ENCODE results near the gene FOXP2.
"Not testable (repeated sequence)": the region's sequence is repeated elsewhere in the genome, so short reads cannot be mapped to it uniquely, and the experiment has no call there.

Gene FOXP2

DNA sequence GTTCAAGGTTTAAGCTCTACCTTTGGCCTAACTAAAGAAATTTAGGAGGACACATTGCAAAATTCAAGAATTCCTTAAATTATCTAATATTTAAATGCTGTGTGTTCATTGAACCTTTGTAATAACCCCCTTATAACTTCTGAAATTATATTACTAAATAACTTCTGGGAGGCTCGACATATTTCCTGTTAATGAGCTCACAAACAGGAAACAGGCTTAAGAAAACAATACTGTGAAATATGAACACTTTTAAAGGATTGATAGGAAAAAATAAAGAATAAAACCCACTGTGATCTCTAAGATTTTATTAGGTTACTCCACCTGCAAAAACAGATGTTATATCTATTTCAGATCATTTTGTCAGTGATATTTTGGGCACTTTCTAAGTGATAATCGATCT, 74.1 kb downstream of the FOXP2 start:
- Histone ChIP-seq H3K27ac (ENCODE audit: low read depth, low read length) (no peak overlapping the region), H3K27me3 (ENCODE audit: control insufficient read depth in 1 of 2, insufficient read depth in 2 of 2, low read length in 2 of 2) (no peaks in the 10 kb centered on the region), H3K9ac (ENCODE audit: low read depth in 1 of 2, low read length in 2 of 2) (no peak overlapping the region), H3K4me1 (ENCODE audit: control insufficient read depth in 1 of 2, insufficient read depth in 2 of 2, low read length in 2 of 2) (no peaks in the 10 kb centered on the region), H3K4me3 (ENCODE audit: low read depth in 1 of 2, low read length in 2 of 2) (no peak overlapping the region), H3K9me3 (ENCODE audit: control insufficient read depth in 1 of 2, low read length in 2 of 2) (peaks cover 3 to 8% of the 10 kb centered on the region in 2 donors), H3K36me3 (ENCODE audit: control insufficient read depth in 1 of 2, insufficient read depth in 2 of 2, low read length in 2 of 2) (no peaks in the 10 kb centered on the region)

- not testable (repeated sequence) for H3K4me3 ChIP-seq (ENCODE audit: low read depth in 1 of 2, low read length in 2 of 2); H3K27me3 ChIP-seq (ENCODE audit: control insufficient read depth in 1 of 2, insufficient read depth in 2 of 2, low read length in 2 of 2); H3K36me3 ChIP-seq (ENCODE audit: control insufficient read depth in 1 of 2, insufficient read depth in 2 of 2, low read length in 2 of 2); H3K9me3 ChIP-seq (ENCODE audit: control insufficient read depth in 1 of 2, low read length in 2 of 2); H3K4me1 ChIP-seq (ENCODE audit: control insufficient read depth in 1 of 2, insufficient read depth in 2 of 2, low read length in 2 of 2); H3K9ac ChIP-seq (ENCODE audit: low read depth in 1 of 2, low read length in 2 of 2); H3K27ac ChIP-seq (ENCODE audit: low read depth, low read length)
Observed at GRCh38 chr7:114497491-114497890, 82.9 kb downstream of the FOXP2 start.

DNA sequence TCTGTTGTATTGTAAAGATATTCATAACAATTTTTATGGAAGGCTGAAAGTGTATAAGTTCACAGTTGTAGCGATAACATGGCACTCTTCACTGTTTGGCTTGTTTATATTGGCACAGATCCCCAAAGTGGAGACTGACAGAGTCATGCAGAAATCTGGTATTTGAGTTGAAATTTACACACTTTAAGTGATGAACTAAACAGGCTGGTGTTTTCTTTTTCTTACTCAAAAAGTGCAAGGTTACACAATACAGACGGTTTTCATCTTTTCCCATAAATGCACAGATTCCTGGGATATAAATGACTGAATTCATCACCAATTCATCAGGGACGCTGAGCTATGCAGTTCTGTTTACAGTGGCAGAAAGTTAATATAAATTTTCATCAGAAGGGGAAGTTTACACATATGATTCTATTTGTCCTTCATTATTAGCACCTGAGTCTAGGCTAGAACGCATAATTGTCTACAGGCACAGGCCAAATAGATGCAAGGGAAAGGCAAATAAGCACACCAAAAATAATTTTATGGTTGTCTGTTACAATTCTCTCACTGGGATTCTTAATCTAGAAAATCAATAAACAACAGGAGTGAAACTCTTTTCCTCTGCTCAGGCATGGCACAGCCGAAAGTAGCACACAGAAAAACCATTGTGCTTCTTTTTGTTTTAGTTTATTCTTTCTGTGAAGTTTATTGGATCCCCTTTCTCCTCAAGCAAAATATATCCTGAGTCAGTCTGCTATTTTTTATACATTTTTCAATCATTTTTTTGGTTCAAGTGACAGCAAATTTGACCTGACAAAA, 88.0 kb downstream of the FOXP2 start:
- Histone ChIP-seq H3K9ac (ENCODE audit: low read depth in 1 of 2, low read length in 2 of 2) (no peak overlapping the region), H3K27ac (ENCODE audit: low read depth, low read length) (no peak overlapping the region), H3K36me3 (ENCODE audit: control insufficient read depth in 1 of 2, insufficient read depth in 2 of 2, low read length in 2 of 2) (no peaks in the 10 kb centered on the region), H3K27me3 (ENCODE audit: control insufficient read depth in 1 of 2, insufficient read depth in 2 of 2, low read length in 2 of 2) (no peaks in the 10 kb centered on the region), H3K4me1 (ENCODE audit: control insufficient read depth in 1 of 2, insufficient read depth in 2 of 2, low read length in 2 of 2) (peaks cover 0 to 4% of the 10 kb centered on the region in 2 donors), H3K4me3 (ENCODE audit: low read depth in 1 of 2, low read length in 2 of 2) (no peak overlapping the region), H3K9me3 (ENCODE audit: control insufficient read depth in 1 of 2, low read length in 2 of 2) (no peaks in the 10 kb centered on the region)

DNA sequence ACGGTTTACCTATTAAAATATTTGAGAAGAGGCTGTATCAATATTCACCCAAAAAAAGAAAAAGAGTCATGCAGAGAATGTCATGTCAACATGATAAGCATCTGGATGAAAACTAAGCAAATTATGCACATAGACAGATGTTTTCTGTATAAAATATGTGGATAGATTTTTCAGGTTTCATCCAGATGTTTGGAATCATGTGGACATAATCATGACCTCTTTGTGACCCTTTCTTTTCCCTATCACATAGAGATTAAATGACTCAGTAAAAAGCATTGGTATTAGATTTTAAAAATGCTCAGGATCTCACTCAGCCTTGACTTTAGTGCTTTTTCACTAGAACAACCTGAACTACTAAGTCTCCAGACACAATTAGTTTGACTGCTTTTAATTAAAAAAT, 90.0 kb downstream of the FOXP2 start:
- Histone ChIP-seq H3K9ac (ENCODE audit: low read depth in 1 of 2, low read length in 2 of 2) (no peak overlapping the region), H3K4me1 (ENCODE audit: control insufficient read depth in 1 of 2, insufficient read depth in 2 of 2, low read length in 2 of 2) (peaks cover 0 to 4% of the 10 kb centered on the region in 2 donors), H3K27me3 (ENCODE audit: control insufficient read depth in 1 of 2, insufficient read depth in 2 of 2, low read length in 2 of 2) (no peaks in the 10 kb centered on the region), H3K27ac (ENCODE audit: low read depth, low read length) (no peak overlapping the region), H3K36me3 (ENCODE audit: control insufficient read depth in 1 of 2, insufficient read depth in 2 of 2, low read length in 2 of 2) (no peaks in the 10 kb centered on the region), H3K9me3 (ENCODE audit: control insufficient read depth in 1 of 2, low read length in 2 of 2) (no peaks in the 10 kb centered on the region), H3K4me3 (ENCODE audit: low read depth in 1 of 2, low read length in 2 of 2) (no peak overlapping the region)

DNA sequence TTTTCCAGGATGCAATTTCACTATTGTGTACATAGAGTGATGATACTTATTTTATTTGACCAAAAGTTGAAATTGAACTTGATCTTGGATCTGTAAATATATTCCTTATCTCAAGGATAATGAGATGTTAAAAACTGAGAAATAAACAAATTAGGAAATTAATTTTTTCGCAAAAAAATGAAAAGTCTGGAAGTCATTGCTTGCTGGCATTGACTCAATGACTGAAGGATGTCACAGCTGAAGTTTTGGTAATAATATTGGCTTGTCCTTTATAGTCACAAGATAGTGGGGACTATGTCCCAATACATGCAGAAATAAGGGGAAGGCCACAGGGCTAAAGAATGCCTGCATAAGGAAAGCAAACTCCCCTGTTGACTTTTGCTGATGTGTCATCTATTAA, 92.8 kb downstream of the FOXP2 start:
- no peak overlapping the region for H3K27ac ChIP-seq (ENCODE audit: low read depth, low read length)
- H3K36me3 ChIP-seq (ENCODE audit: control insufficient read depth in 1 of 2, insufficient read depth in 2 of 2, low read length in 2 of 2) = no peaks in the 10 kb centered on the region
- peaks cover 0 to 4% of the 10 kb centered on the region in 2 donors for H3K4me1 ChIP-seq (ENCODE audit: control insufficient read depth in 1 of 2, insufficient read depth in 2 of 2, low read length in 2 of 2)
- no peak overlapping the region for H3K9ac ChIP-seq (ENCODE audit: low read depth in 1 of 2, low read length in 2 of 2)
- H3K9me3 ChIP-seq (ENCODE audit: control insufficient read depth in 1 of 2, low read length in 2 of 2) = no peaks in the 10 kb centered on the region
- H3K27me3 ChIP-seq (ENCODE audit: control insufficient read depth in 1 of 2, insufficient read depth in 2 of 2, low read length in 2 of 2) = no peaks in the 10 kb centered on the region
- H3K4me3 ChIP-seq (ENCODE audit: low read depth in 1 of 2, low read length in 2 of 2) = no peak overlapping the region

DNA sequence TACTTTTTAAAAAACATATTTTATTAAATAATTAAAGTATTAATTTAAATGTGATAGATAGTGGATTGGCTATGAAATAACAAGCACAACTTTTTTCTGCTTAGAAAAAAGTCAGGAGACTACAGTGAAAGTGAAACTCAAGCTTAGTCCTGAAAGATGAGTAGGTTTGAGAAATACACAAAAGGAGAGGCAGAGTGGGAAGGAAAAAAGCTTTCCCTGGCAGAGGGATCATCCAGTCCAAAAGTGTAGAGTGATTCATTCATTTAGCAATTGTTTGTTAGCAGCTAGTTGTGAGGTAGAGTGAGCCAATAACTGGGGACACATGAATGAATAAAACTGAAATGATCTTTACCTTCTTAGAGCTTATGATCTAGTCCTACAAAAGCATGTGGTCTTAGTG, 93.5 kb downstream of the FOXP2 start:
- Histone ChIP-seq H3K9ac (ENCODE audit: low read depth in 1 of 2, low read length in 2 of 2) (no peak overlapping the region), H3K4me3 (ENCODE audit: low read depth in 1 of 2, low read length in 2 of 2) (no peak overlapping the region), H3K36me3 (ENCODE audit: control insufficient read depth in 1 of 2, insufficient read depth in 2 of 2, low read length in 2 of 2) (no peaks in the 10 kb centered on the region), H3K27ac (ENCODE audit: low read depth, low read length) (no peak overlapping the region), H3K27me3 (ENCODE audit: control insufficient read depth in 1 of 2, insufficient read depth in 2 of 2, low read length in 2 of 2) (no peaks in the 10 kb centered on the region), H3K9me3 (ENCODE audit: control insufficient read depth in 1 of 2, low read length in 2 of 2) (no peaks in the 10 kb centered on the region), H3K4me1 (ENCODE audit: control insufficient read depth in 1 of 2, insufficient read depth in 2 of 2, low read length in 2 of 2) (no peaks in the 10 kb centered on the region)

DNA sequence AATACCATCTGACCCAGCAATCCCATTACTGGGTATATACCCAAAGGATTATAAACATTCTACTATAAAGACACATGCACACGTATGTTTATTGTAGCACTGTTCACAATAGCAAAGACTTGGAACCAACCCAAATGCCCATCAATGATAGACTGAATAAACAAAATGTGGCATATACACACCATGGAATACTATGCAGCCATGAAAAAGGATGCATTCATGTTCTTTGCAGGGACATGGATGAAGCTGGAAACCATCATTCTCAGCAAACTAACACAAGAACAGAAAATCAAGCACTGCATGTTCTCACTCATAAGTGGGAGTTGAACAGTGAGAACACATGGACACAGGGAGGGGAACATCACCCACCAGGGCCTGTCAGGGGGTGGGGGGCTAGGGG, 96.2 kb downstream of the FOXP2 start:
- H3K9ac ChIP-seq (ENCODE audit: low read depth in 1 of 2, low read length in 2 of 2); H3K4me1 ChIP-seq (ENCODE audit: control insufficient read depth in 1 of 2, insufficient read depth in 2 of 2, low read length in 2 of 2); H3K9me3 ChIP-seq (ENCODE audit: control insufficient read depth in 1 of 2, low read length in 2 of 2); H3K4me3 ChIP-seq (ENCODE audit: low read depth in 1 of 2, low read length in 2 of 2); H3K27ac ChIP-seq (ENCODE audit: low read depth, low read length); H3K27me3 ChIP-seq (ENCODE audit: control insufficient read depth in 1 of 2, insufficient read depth in 2 of 2, low read length in 2 of 2); H3K36me3 ChIP-seq (ENCODE audit: control insufficient read depth in 1 of 2, insufficient read depth in 2 of 2, low read length in 2 of 2): not testable (repeated sequence)

GRCh38 chr7:114519240-114519639, 104.6 kb downstream of the FOXP2 start:
- no peaks in the 10 kb centered on the region for H3K36me3 ChIP-seq (ENCODE audit: control insufficient read depth in 1 of 2, insufficient read depth in 2 of 2, low read length in 2 of 2)
- H3K27ac ChIP-seq (ENCODE audit: low read depth, low read length) = no peak overlapping the region
- H3K9ac ChIP-seq (ENCODE audit: low read depth in 1 of 2, low read length in 2 of 2) = no peak overlapping the region
- H3K4me1 ChIP-seq (ENCODE audit: control insufficient read depth in 1 of 2, insufficient read depth in 2 of 2, low read length in 2 of 2) = no peaks in the 10 kb centered on the region
- H3K4me3 ChIP-seq (ENCODE audit: low read depth in 1 of 2, low read length in 2 of 2) = no peak overlapping the region
- H3K9me3 ChIP-seq (ENCODE audit: control insufficient read depth in 1 of 2, low read length in 2 of 2) = no peaks in the 10 kb centered on the region
- H3K27me3 ChIP-seq (ENCODE audit: control insufficient read depth in 1 of 2, insufficient read depth in 2 of 2, low read length in 2 of 2) = no peaks in the 10 kb centered on the region

DNA sequence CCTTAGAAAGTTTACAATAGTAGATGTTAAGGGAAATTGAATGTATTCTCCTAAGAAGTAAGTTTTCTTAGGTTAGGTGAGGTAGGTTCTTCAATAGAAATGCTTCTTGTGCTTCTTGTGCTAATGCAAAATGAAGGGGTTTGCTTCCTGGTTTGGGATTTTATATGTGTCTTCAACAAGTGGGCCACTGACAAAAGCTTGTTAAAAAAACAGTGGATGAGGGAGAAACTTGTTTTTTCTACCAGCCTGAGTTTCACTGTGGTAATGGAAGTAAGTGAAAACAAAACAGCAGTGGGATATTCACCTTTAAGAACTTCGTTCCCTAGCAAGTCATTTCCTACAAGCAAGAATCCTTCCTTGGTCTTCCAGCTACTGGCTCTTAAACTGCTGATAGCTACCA, 107.5 kb downstream of the FOXP2 start:
- no peaks in the 10 kb centered on the region for H3K9me3 ChIP-seq (ENCODE audit: control insufficient read depth in 1 of 2, low read length in 2 of 2)
- H3K4me1 ChIP-seq (ENCODE audit: control insufficient read depth in 1 of 2, insufficient read depth in 2 of 2, low read length in 2 of 2) = no peaks in the 10 kb centered on the region
- no peak overlapping the region for H3K4me3 ChIP-seq (ENCODE audit: low read depth in 1 of 2, low read length in 2 of 2)
- H3K9ac ChIP-seq (ENCODE audit: low read depth in 1 of 2, low read length in 2 of 2) = no peak overlapping the region
- H3K27ac ChIP-seq (ENCODE audit: low read depth, low read length) = no peak overlapping the region
- H3K36me3 ChIP-seq (ENCODE audit: control insufficient read depth in 1 of 2, insufficient read depth in 2 of 2, low read length in 2 of 2) = no peaks in the 10 kb centered on the region
- no peaks in the 10 kb centered on the region for H3K27me3 ChIP-seq (ENCODE audit: control insufficient read depth in 1 of 2, insufficient read depth in 2 of 2, low read length in 2 of 2)

DNA sequence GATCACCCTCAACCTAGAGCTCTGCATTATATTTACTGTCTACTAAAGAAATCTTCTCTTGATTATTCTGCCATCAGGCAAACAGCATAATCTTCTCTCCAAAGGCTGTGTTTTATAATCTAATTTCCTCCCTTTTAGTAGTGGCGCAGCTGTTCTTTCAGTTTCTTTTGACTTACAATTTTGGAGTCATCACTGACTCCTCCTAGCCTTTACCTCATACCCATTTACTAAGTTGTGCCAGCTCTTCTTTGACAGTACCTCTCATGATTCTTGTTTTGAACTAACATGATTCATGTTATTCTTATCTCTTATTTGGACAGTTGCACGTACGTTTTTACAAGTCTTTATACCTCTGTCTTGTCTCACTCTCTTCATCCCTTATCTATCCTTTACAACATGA, 113.0 kb downstream of the FOXP2 start:
- H3K27me3 ChIP-seq (ENCODE audit: control insufficient read depth in 1 of 2, insufficient read depth in 2 of 2, low read length in 2 of 2) = no peaks in the 10 kb centered on the region
- no peak overlapping the region for H3K4me3 ChIP-seq (ENCODE audit: low read depth in 1 of 2, low read length in 2 of 2)
- H3K9me3 ChIP-seq (ENCODE audit: control insufficient read depth in 1 of 2, low read length in 2 of 2) = no peaks in the 10 kb centered on the region
- peaks cover 0 to 4% of the 10 kb centered on the region in 2 donors for H3K4me1 ChIP-seq (ENCODE audit: control insufficient read depth in 1 of 2, insufficient read depth in 2 of 2, low read length in 2 of 2)
- H3K36me3 ChIP-seq (ENCODE audit: control insufficient read depth in 1 of 2, insufficient read depth in 2 of 2, low read length in 2 of 2) = no peaks in the 10 kb centered on the region
- no peak overlapping the region for H3K27ac ChIP-seq (ENCODE audit: low read depth, low read length)
- H3K9ac ChIP-seq (ENCODE audit: low read depth in 1 of 2, low read length in 2 of 2) = no peak overlapping the region
